ENCODE results near the gene C1orf210. TPM values are rescaled to one million over a fixed set of nuclear protein-coding genes. Genes with fewer than 3 reads are reported as not detected.

C1orf210 gene
- total RNA-seq, 4 donors from 2014 or later, result 4.3 to 20.9 (median 16.0) TPM

DNA sequence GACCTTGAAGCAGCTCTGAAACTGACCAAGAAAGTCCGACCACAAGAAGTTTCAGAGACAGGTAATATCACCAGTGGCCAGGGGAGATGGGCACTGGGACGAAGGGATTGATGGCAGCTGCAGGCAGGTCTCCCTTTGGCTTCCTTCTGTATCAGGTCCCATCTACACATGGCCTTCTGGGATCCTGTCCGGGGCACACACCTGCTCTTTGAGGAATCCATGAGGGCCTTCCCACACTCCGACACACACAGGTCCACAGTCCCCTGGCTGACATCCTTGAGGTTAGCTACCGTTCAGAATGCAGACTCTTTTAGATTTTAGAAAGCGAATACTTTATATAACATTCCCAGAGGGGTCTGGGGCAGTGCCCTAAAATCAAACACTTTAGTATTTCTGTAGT, 42.1 kb downstream of the C1orf210 start:
- Histone ChIP-seq H3K9me3 (no peaks in the 10 kb centered on the region), H3K27ac (no peak overlapping the region), H3K4me3 (no peak overlapping the region), H3K4me1 (peaks cover 7% of the 10 kb centered on the region), H3K36me3 (no peaks in the 10 kb centered on the region), H3K27me3 (no peaks in the 10 kb centered on the region)
- 93% methylated on average over 5 of the region's 6 CpGs for WGBS
- TF ChIP-seq POLR2AphosphoS5 (IDR thresholded peaks at IDR 0.05) (no peak), EP300 (IDR thresholded peaks at IDR 0.05) (no peak)
- TF ChIP-seq, protein P1, sequence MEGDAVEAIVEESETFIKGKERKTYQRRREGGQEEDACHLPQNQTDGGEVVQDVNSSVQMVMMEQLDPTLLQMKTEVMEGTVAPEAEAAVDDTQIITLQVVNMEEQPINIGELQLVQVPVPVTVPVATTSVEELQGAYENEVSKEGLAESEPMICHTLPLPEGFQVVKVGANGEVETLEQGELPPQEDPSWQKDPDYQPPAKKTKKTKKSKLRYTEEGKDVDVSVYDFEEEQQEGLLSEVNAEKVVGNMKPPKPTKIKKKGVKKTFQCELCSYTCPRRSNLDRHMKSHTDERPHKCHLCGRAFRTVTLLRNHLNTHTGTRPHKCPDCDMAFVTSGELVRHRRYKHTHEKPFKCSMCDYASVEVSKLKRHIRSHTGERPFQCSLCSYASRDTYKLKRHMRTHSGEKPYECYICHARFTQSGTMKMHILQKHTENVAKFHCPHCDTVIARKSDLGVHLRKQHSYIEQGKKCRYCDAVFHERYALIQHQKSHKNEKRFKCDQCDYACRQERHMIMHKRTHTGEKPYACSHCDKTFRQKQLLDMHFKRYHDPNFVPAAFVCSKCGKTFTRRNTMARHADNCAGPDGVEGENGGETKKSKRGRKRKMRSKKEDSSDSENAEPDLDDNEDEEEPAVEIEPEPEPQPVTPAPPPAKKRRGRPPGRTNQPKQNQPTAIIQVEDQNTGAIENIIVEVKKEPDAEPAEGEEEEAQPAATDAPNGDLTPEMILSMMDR (IDR thresholded peaks at IDR 0.05), result no peak
- no peak for DNase-seq (ENCODE audit: low spot score in 2 of 2)

DNA sequence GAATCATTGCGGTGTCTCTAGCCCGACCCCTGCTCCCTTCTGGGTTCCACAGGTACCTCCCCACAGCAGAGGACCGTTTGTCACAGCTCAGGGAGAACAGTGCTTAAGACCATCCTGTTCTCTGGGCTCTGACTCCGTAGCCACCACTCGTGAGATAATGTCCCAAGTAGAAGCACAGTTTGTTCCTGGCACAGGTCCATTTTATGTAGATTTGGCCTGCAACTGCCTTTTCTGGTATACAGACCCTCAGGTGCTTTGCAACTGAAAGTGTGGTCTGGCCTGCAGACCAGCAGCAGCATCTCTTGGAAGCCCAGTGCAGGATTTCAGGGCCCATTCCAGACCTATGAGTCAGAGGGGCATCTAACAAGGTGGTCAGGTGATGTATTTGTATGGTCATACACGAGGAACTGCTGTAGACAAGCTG, 44.0 kb downstream of the C1orf210 start:
- TF ChIP-seq EP300 (IDR thresholded peaks at IDR 0.05) (no peak), POLR2AphosphoS5 (IDR thresholded peaks at IDR 0.05) (no peak), POLR2A (IDR thresholded peaks at IDR 0.05) (no peak)
- TF ChIP-seq, protein P1 (IDR thresholded peaks at IDR 0.05), result no peak
- 76% methylated on average over 3 of the region's 6 CpGs for WGBS
- H3K27ac ChIP-seq, result no peak overlapping the region
- DNase-seq (ENCODE audit: low spot score in 2 of 2), result no peak
- H3K9me3 ChIP-seq, result no peaks in the 10 kb centered on the region
- H3K4me3 ChIP-seq, result no peak overlapping the region
- no peaks in the 10 kb centered on the region for H3K27me3 ChIP-seq
- H3K36me3 ChIP-seq, result no peaks in the 10 kb centered on the region
- H3K4me1 ChIP-seq, result peaks cover 16% of the 10 kb centered on the region

DNA sequence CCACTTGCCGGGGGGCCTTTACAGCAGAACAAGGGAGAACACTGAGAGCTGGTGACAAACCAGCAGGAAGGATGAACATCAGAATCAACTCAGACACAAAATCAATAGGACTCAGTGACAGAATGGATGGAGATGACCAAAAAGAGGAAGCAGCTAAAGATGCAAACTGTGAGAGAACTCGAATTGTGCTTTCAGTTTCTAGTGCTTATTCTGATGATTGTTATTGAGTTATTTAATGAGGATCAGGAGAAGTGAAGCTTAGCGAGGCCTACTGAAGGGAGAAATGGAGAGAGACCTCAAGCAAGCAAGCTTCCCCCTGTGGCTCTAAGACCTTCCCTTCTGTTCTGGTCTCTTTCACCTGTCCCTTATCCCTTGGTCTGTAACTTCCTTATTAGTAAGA, 45.9 kb downstream of the C1orf210 start:
- Histone ChIP-seq H3K9me3 (no peaks in the 10 kb centered on the region), H3K27ac (no peak overlapping the region), H3K27me3 (no peaks in the 10 kb centered on the region), H3K4me1 (peaks cover 18% of the 10 kb centered on the region), H3K36me3 (no peaks in the 10 kb centered on the region), H3K4me3 (no peak overlapping the region)
- DNase-seq (ENCODE audit: low spot score in 2 of 2), result no peak
- TF ChIP-seq POLR2A (IDR thresholded peaks at IDR 0.05) (no peak), EP300 (IDR thresholded peaks at IDR 0.05) (no peak), POLR2AphosphoS5 (IDR thresholded peaks at IDR 0.05) (no peak)
- TF ChIP-seq, protein P1 (IDR thresholded peaks at IDR 0.05), result no peak
- 82% methylated on average over 3 of the region's 3 CpGs for WGBS

DNA sequence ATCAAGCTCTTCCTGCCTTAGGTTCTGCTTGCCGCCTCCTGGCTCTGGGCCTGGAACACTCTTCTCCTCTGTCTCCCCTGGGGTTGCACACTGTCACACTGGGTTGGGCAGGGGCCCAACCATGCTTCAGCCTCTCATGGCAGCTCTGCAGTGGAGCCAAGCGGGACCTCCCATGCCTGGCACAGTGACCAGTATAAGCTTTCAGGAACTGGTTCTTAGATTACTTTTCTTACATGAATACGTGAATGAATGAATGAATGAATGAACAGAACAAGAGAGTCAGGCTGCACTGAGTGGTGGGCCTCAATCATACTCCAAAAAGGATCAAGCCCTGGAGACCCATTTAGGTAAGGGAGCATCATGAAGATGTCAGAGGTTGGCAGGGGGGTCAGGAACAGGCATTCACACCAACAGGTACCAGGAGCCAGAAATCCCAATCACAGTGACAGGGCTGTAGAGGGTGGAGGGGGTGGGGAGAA, 46.4 kb downstream of the C1orf210 start:
- TF ChIP-seq POLR2AphosphoS5 (IDR thresholded peaks at IDR 0.05) (no peak), POLR2A (IDR thresholded peaks at IDR 0.05) (no peak), EP300 (IDR thresholded peaks at IDR 0.05) (no peak)
- TF ChIP-seq, protein P1 (IDR thresholded peaks at IDR 0.05), result no peak
- no peak overlapping the region for H3K4me3 ChIP-seq
- no peaks in the 10 kb centered on the region for H3K27me3 ChIP-seq
- peaks cover 18% of the 10 kb centered on the region for H3K4me1 ChIP-seq
- WGBS, result 78% methylated on average over 3 of the region's 3 CpGs
- no peak for DNase-seq (ENCODE audit: low spot score in 2 of 2)
- H3K9me3 ChIP-seq, result no peaks in the 10 kb centered on the region
- no peaks in the 10 kb centered on the region for H3K36me3 ChIP-seq
- H3K27ac ChIP-seq, result no peak overlapping the region

DNA sequence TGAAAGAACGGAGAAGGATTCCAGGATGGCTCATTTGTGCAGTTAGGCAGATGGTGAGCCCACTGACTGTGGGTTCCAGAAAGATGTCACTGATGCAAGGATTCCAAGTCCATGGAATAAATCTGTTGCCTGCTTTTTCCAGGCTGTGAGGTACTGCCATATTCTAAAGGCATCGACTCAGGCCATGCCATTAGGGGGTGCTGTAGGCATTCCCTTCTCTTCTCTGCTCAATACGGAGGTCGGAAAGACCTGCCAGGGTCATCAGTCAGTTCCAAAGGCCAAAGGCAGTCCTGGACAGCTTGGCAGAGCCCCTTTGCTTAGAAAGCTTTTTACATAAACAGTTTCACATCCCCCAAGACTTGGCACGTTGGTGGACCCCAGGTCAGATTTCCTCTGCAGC, 47.3 kb downstream of the C1orf210 start:
- no peak for DNase-seq (ENCODE audit: low spot score in 2 of 2)
- H3K27ac ChIP-seq, result no peak overlapping the region
- no peaks in the 10 kb centered on the region for H3K36me3 ChIP-seq
- H3K4me1 ChIP-seq, result peaks cover 18% of the 10 kb centered on the region
- no peak overlapping the region for H3K4me3 ChIP-seq
- WGBS, result 19% methylated on average over 5 of the region's 5 CpGs
- TF ChIP-seq POLR2A (IDR thresholded peaks at IDR 0.05) (no peak), EP300 (IDR thresholded peaks at IDR 0.05) (no peak), POLR2AphosphoS5 (IDR thresholded peaks at IDR 0.05) (no peak)
- TF ChIP-seq, protein P1 (IDR thresholded peaks at IDR 0.05), result peak; percentile 9 to 51
- no peaks in the 10 kb centered on the region for H3K9me3 ChIP-seq
- H3K27me3 ChIP-seq, result no peaks in the 10 kb centered on the region

All from suprapubic skin (tissue), 4 donors.